ENCODE data around the gene TRIM39.
"Not testable (repeated sequence)": the region's sequence is repeated elsewhere in the genome, so short reads cannot be mapped to it uniquely, and the experiment has no call there.

The TRIM39 gene

GRCh38 chr6:30326526-30327231 is at the start of gene TRIM39:
Gene TRIM39 (plus strand): TSS chr6:30326927. CDS start chr6:30329318, 2,391 bp downstream.
- Histone ChIP-seq H3K36me3 (ENCODE audit: control insufficient read depth, insufficient read depth, low read length) (peaks cover 5% of the 10 kb centered on the region), H3K27me3 (ENCODE audit: control insufficient read depth, insufficient read depth, low read length) (no peaks in the 10 kb centered on the region), H3K9me3 (ENCODE audit: control insufficient read depth, insufficient read depth, low read length) (no peaks in the 10 kb centered on the region), H3K4me1 (ENCODE audit: control insufficient read depth, insufficient read depth, low read length) (peaks cover 12% of the 10 kb centered on the region), H3K9ac (ENCODE audit: low read depth, low read length) (peak within 1 kb of the TSS; percentile 92), H3K4me3 (ENCODE audit: low read depth, low read length) (peak within 1 kb of the TSS; percentile 92)

- peaks cover 44% of the 10 kb centered on the region for H3K9me3 ChIP-seq (ENCODE audit: control insufficient read depth, insufficient read depth, low read length)
- not testable (repeated sequence) for H3K9ac ChIP-seq (ENCODE audit: low read depth, low read length); H3K36me3 ChIP-seq (ENCODE audit: control insufficient read depth, insufficient read depth, low read length); H3K4me1 ChIP-seq (ENCODE audit: control insufficient read depth, insufficient read depth, low read length); H3K27me3 ChIP-seq (ENCODE audit: control insufficient read depth, insufficient read depth, low read length); H3K4me3 ChIP-seq (ENCODE audit: low read depth, low read length)
Measured at GRCh38 chr6:30280988-30281387, 45.7 kb upstream of the TRIM39 start.

- Histone ChIP-seq H3K4me1 (ENCODE audit: control insufficient read depth, insufficient read depth, low read length) (no peaks in the 10 kb centered on the region), H3K9ac (ENCODE audit: low read depth, low read length) (no peak overlapping the region), H3K4me3 (ENCODE audit: low read depth, low read length) (no peak overlapping the region), H3K9me3 (ENCODE audit: control insufficient read depth, insufficient read depth, low read length) (peaks cover 47% of the 10 kb centered on the region), H3K27me3 (ENCODE audit: control insufficient read depth, insufficient read depth, low read length) (no peaks in the 10 kb centered on the region), H3K36me3 (ENCODE audit: control insufficient read depth, insufficient read depth, low read length) (no peaks in the 10 kb centered on the region)
Measured at GRCh38 chr6:30282522-30282921, 44.2 kb upstream of the TRIM39 start.

- H3K4me3 ChIP-seq (ENCODE audit: low read depth, low read length) = no peak overlapping the region
- H3K4me1 ChIP-seq (ENCODE audit: control insufficient read depth, insufficient read depth, low read length) = no peaks in the 10 kb centered on the region
- H3K9me3 ChIP-seq (ENCODE audit: control insufficient read depth, insufficient read depth, low read length) = peaks cover 47% of the 10 kb centered on the region
Measured at GRCh38 chr6:30283761-30284160, 43.0 kb upstream of the TRIM39 start.

GRCh38 chr6:30287139-30287538 is 39.6 kb upstream of the TRIM39 start:
- Histone ChIP-seq H3K4me3 (ENCODE audit: low read depth, low read length) (no peak overlapping the region), H3K9me3 (ENCODE audit: control insufficient read depth, insufficient read depth, low read length) (peaks cover 34% of the 10 kb centered on the region)

More at GRCh38 chr6:30283761-30284160, 43.0 kb upstream of the TRIM39 start:
- Histone ChIP-seq H3K9ac (ENCODE audit: low read depth, low read length) (no peak overlapping the region), H3K27me3 (ENCODE audit: control insufficient read depth, insufficient read depth, low read length) (no peaks in the 10 kb centered on the region), H3K36me3 (ENCODE audit: control insufficient read depth, insufficient read depth, low read length) (no peaks in the 10 kb centered on the region)

GRCh38 chr6:30295837-30296236 is 30.9 kb upstream of the TRIM39 start:
- H3K9ac ChIP-seq (ENCODE audit: low read depth, low read length) = no peak overlapping the region
- no peak overlapping the region for H3K4me3 ChIP-seq (ENCODE audit: low read depth, low read length)
- H3K4me1 ChIP-seq (ENCODE audit: control insufficient read depth, insufficient read depth, low read length) = no peaks in the 10 kb centered on the region
- H3K9me3 ChIP-seq (ENCODE audit: control insufficient read depth, insufficient read depth, low read length) = no peaks in the 10 kb centered on the region
- H3K36me3 ChIP-seq (ENCODE audit: control insufficient read depth, insufficient read depth, low read length) = peaks cover 29% of the 10 kb centered on the region
- H3K27me3 ChIP-seq (ENCODE audit: control insufficient read depth, insufficient read depth, low read length) = no peaks in the 10 kb centered on the region

More at GRCh38 chr6:30287139-30287538, 39.6 kb upstream of the TRIM39 start:
- peaks cover 23% of the 10 kb centered on the region for H3K36me3 ChIP-seq (ENCODE audit: control insufficient read depth, insufficient read depth, low read length)
- no peak overlapping the region for H3K9ac ChIP-seq (ENCODE audit: low read depth, low read length)
- no peaks in the 10 kb centered on the region for H3K4me1 ChIP-seq (ENCODE audit: control insufficient read depth, insufficient read depth, low read length)
- no peaks in the 10 kb centered on the region for H3K27me3 ChIP-seq (ENCODE audit: control insufficient read depth, insufficient read depth, low read length)

- Histone ChIP-seq H3K4me1 (ENCODE audit: control insufficient read depth, insufficient read depth, low read length) (no peaks in the 10 kb centered on the region), H3K27me3 (ENCODE audit: control insufficient read depth, insufficient read depth, low read length) (no peaks in the 10 kb centered on the region), H3K36me3 (ENCODE audit: control insufficient read depth, insufficient read depth, low read length) (peaks cover 12% of the 10 kb centered on the region), H3K9ac (ENCODE audit: low read depth, low read length) (no peak overlapping the region), H3K4me3 (ENCODE audit: low read depth, low read length) (no peak overlapping the region), H3K9me3 (ENCODE audit: control insufficient read depth, insufficient read depth, low read length) (peaks cover 7% of the 10 kb centered on the region)
Measured at GRCh38 chr6:30304002-30304401, 22.7 kb upstream of the TRIM39 start.

GRCh38 chr6:30311101-30311500 is 15.6 kb upstream of the TRIM39 start:
- peaks cover 11% of the 10 kb centered on the region for H3K36me3 ChIP-seq (ENCODE audit: control insufficient read depth, insufficient read depth, low read length)
- no peak overlapping the region for H3K4me3 ChIP-seq (ENCODE audit: low read depth, low read length)
- no peaks in the 10 kb centered on the region for H3K27me3 ChIP-seq (ENCODE audit: control insufficient read depth, insufficient read depth, low read length)
- H3K4me1 ChIP-seq (ENCODE audit: control insufficient read depth, insufficient read depth, low read length) = no peaks in the 10 kb centered on the region
- H3K9ac ChIP-seq (ENCODE audit: low read depth, low read length) = no peak overlapping the region
- H3K9me3 ChIP-seq (ENCODE audit: control insufficient read depth, insufficient read depth, low read length) = no peaks in the 10 kb centered on the region

- peaks cover 13% of the 10 kb centered on the region for H3K36me3 ChIP-seq (ENCODE audit: control insufficient read depth, insufficient read depth, low read length)
- no peaks in the 10 kb centered on the region for H3K9me3 ChIP-seq (ENCODE audit: control insufficient read depth, insufficient read depth, low read length)
- no peaks in the 10 kb centered on the region for H3K27me3 ChIP-seq (ENCODE audit: control insufficient read depth, insufficient read depth, low read length)
- H3K9ac ChIP-seq (ENCODE audit: low read depth, low read length) = no peak overlapping the region
- no peak overlapping the region for H3K4me3 ChIP-seq (ENCODE audit: low read depth, low read length)
- no peaks in the 10 kb centered on the region for H3K4me1 ChIP-seq (ENCODE audit: control insufficient read depth, insufficient read depth, low read length)
Measured at GRCh38 chr6:30311671-30312070, 15.1 kb upstream of the TRIM39 start.

- Histone ChIP-seq H3K4me3 (ENCODE audit: low read depth, low read length) (no peak overlapping the region), H3K4me1 (ENCODE audit: control insufficient read depth, insufficient read depth, low read length) (peaks cover 1% of the 10 kb centered on the region), H3K27me3 (ENCODE audit: control insufficient read depth, insufficient read depth, low read length) (no peaks in the 10 kb centered on the region), H3K9ac (ENCODE audit: low read depth, low read length) (no peak overlapping the region), H3K9me3 (ENCODE audit: control insufficient read depth, insufficient read depth, low read length) (no peaks in the 10 kb centered on the region), H3K36me3 (ENCODE audit: control insufficient read depth, insufficient read depth, low read length) (peaks cover 11% of the 10 kb centered on the region)
Measured at GRCh38 chr6:30312266-30312665, 14.5 kb upstream of the TRIM39 start.

- H3K4me3 ChIP-seq (ENCODE audit: low read depth, low read length) = no peak overlapping the region
- H3K36me3 ChIP-seq (ENCODE audit: control insufficient read depth, insufficient read depth, low read length) = peaks cover 8% of the 10 kb centered on the region
- no peaks in the 10 kb centered on the region for H3K9me3 ChIP-seq (ENCODE audit: control insufficient read depth, insufficient read depth, low read length)
- no peak overlapping the region for H3K9ac ChIP-seq (ENCODE audit: low read depth, low read length)
- H3K4me1 ChIP-seq (ENCODE audit: control insufficient read depth, insufficient read depth, low read length) = peaks cover 7% of the 10 kb centered on the region
- no peaks in the 10 kb centered on the region for H3K27me3 ChIP-seq (ENCODE audit: control insufficient read depth, insufficient read depth, low read length)
Measured at GRCh38 chr6:30312676-30313321, 13.9 kb upstream of the TRIM39 start.

- no peaks in the 10 kb centered on the region for H3K27me3 ChIP-seq (ENCODE audit: control insufficient read depth, insufficient read depth, low read length)
- peaks cover 8% of the 10 kb centered on the region for H3K36me3 ChIP-seq (ENCODE audit: control insufficient read depth, insufficient read depth, low read length)
- peaks cover 20% of the 10 kb centered on the region for H3K4me1 ChIP-seq (ENCODE audit: control insufficient read depth, insufficient read depth, low read length)
- H3K9me3 ChIP-seq (ENCODE audit: control insufficient read depth, insufficient read depth, low read length) = no peaks in the 10 kb centered on the region
- H3K4me3 ChIP-seq (ENCODE audit: low read depth, low read length) = no peak overlapping the region
- no peak overlapping the region for H3K9ac ChIP-seq (ENCODE audit: low read depth, low read length)
Measured at GRCh38 chr6:30315156-30315555, 11.6 kb upstream of the TRIM39 start.

All from iPS-15b (cell line).